Suprapubic skin (tissue), 4 donors: ENCODE measurements around the gene IGFBP7.

ENCODE experiments used
- CTCF ChIP-seq, 2 donors: fragments of 200-600 bp in 1 of 2; fragments of 450-650 bp in 1 of 2; sonication (generic) in 1 of 2; IDR thresholded peaks; one replicate each; pipeline ENCODE4 v1.5.1; 2016 to 2019; ENCODE audit warnings: antibody characterized with exemption in 2 of 2, mild to moderate bottlenecking in 1 of 2, moderate library complexity in 1 of 2
- EP300 ChIP-seq: sonication (generic); formaldehyde crosslinking; IDR thresholded peaks from one replicate; pipeline ENCODE4 v1.6.1; 2017; ENCODE audit warnings: antibody characterized with exemption
- POLR2A ChIP-seq, 2 donors: fragments of 450-650 bp; IDR thresholded peaks; one replicate each; pipeline ENCODE4 v1.6.1; 2017; ENCODE audit warnings: antibody characterized with exemption in 2 of 2, mild to moderate bottlenecking in 2 of 2, moderate library complexity in 2 of 2
- POLR2AphosphoS5 ChIP-seq, 3 donors: sonication (generic); formaldehyde crosslinking; IDR thresholded peaks; one replicate each; pipeline ENCODE4 v1.6.1; 2017; ENCODE audit warnings: antibody characterized with exemption in 3 of 3

- no peak for TF ChIP-seq POLR2A (IDR thresholded peaks at IDR 0.05)
- no peak for TF ChIP-seq CTCF (IDR thresholded peaks at IDR 0.05)
- no peak for TF ChIP-seq EP300
- TF ChIP-seq POLR2AphosphoS5 (IDR thresholded peaks at IDR 0.05): no peak
These were observed 34.8 kb downstream of the IGFBP7 start for GRCh38 chr4:57075367-57075766.
